Measurements from ENCODE around the gene APP.

DNA sequence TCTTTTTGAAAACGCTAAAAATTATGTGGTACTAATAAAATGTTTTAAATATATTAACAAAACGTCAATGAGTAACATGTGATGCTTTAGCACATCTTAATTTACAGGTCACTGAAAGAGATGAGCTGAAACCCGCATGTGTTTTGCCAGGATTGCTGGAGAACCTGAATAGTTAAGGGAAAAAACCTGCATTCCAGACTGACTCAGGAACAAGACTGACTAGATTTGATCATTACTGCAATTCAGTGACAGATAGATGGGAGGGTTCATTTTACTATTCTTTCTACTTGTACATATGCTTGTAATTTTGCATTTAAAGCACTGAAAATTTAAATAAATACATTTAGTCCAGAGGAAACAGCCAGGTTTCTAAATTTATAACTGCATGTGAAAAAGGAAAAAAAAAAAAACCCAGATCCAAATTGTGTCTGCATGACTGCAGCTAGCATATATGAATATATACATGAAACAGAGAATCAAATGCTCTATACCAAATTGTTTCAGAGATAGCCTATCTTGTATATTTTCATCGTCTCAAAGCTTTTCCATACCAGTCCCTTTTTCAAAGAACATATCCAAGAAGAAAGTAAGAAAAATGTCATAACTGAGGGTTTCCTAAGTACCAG is 71.7 kb downstream of the APP start:
- TF ChIP-seq RARB (CRISPR knock-in tag; IDR thresholded peaks at IDR 0.05) (no peak), ZFP3 (CRISPR knock-in tag; IDR thresholded peaks at IDR 0.05) (no peak), SNAI2 (CRISPR knock-in tag; IDR thresholded peaks at IDR 0.05) (no peak), ZNF70 (CRISPR knock-in tag; IDR thresholded peaks at IDR 0.05) (no peak), ESRRG (CRISPR knock-in tag; IDR thresholded peaks at IDR 0.05) (no peak), ZFP30 (CRISPR knock-in tag; IDR thresholded peaks at IDR 0.05) (no peak), OSR1 (CRISPR knock-in tag; IDR thresholded peaks at IDR 0.05) (no peak)
- TF ChIP-seq, protein P1, sequence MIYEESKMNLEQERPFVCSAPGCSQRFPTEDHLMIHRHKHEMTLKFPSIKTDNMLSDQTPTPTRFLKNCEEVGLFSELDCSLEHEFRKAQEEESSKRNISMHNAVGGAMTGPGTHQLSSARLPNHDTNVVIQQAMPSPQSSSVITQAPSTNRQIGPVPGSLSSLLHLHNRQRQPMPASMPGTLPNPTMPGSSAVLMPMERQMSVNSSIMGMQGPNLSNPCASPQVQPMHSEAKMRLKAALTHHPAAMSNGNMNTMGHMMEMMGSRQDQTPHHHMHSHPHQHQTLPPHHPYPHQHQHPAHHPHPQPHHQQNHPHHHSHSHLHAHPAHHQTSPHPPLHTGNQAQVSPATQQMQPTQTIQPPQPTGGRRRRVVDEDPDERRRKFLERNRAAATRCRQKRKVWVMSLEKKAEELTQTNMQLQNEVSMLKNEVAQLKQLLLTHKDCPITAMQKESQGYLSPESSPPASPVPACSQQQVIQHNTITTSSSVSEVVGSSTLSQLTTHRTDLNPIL (CRISPR knock-in tag; IDR thresholded peaks at IDR 0.05; ENCODE audit: low read depth) = no peak
- TF ChIP-seq, protein P2, sequence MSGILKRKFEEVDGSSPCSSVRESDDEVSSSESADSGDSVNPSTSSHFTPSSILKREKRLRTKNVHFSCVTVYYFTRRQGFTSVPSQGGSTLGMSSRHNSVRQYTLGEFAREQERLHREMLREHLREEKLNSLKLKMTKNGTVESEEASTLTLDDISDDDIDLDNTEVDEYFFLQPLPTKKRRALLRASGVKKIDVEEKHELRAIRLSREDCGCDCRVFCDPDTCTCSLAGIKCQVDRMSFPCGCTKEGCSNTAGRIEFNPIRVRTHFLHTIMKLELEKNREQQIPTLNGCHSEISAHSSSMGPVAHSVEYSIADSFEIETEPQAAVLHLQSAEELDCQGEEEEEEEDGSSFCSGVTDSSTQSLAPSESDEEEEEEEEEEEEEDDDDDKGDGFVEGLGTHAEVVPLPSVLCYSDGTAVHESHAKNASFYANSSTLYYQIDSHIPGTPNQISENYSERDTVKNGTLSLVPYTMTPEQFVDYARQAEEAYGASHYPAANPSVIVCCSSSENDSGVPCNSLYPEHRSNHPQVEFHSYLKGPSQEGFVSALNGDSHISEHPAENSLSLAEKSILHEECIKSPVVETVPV (CRISPR knock-in tag; IDR thresholded peaks at IDR 0.05) = no peak
- TF ChIP-seq, protein P3, sequence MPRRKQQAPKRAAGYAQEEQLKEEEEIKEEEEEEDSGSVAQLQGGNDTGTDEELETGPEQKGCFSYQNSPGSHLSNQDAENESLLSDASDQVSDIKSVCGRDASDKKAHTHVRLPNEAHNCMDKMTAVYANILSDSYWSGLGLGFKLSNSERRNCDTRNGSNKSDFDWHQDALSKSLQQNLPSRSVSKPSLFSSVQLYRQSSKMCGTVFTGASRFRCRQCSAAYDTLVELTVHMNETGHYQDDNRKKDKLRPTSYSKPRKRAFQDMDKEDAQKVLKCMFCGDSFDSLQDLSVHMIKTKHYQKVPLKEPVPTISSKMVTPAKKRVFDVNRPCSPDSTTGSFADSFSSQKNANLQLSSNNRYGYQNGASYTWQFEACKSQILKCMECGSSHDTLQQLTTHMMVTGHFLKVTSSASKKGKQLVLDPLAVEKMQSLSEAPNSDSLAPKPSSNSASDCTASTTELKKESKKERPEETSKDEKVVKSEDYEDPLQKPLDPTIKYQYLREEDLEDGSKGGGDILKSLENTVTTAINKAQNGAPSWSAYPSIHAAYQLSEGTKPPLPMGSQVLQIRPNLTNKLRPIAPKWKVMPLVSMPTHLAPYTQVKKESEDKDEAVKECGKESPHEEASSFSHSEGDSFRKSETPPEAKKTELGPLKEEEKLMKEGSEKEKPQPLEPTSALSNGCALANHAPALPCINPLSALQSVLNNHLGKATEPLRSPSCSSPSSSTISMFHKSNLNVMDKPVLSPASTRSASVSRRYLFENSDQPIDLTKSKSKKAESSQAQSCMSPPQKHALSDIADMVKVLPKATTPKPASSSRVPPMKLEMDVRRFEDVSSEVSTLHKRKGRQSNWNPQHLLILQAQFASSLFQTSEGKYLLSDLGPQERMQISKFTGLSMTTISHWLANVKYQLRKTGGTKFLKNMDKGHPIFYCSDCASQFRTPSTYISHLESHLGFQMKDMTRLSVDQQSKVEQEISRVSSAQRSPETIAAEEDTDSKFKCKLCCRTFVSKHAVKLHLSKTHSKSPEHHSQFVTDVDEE (CRISPR knock-in tag; IDR thresholded peaks at IDR 0.05) = no peak
